Upper lobe of left lung (tissue), 6 donors: Measurements from ENCODE around the gene ZDHHC14. TPM values are rescaled to one million over a fixed set of nuclear protein-coding genes. Genes with fewer than 3 reads are reported as not detected.

ENCODE experiments used
- ATAC-seq, 2 donors: fragments of 200-7000 bp; cut with Tn5 transposase; one replicate each; pipeline ENCODE4 v1.9.1; 2022; ENCODE audit warnings: mild to moderate bottlenecking in 2 of 2, moderate library complexity in 2 of 2; ENCODE audit not compliant: low FRiP score in 2 of 2
- DNase-seq, 2 donors: peaks; one replicate each; pipeline ENCODE4 v3.0.0-alpha.2; 2019 to 2020
- H3K27ac ChIP-seq, 4 donors: fragments of 200-600 bp; sonication (generic); one replicate each; pipeline ENCODE4 v1.5.1; 2016 to 2019
- H3K27me3 ChIP-seq, 4 donors: fragments of 200-600 bp; sonication (generic); one replicate each; pipeline ENCODE4 v1.5.1; 2017 to 2019
- H3K36me3 ChIP-seq, 4 donors: fragments of 200-600 bp; sonication (generic); one replicate each; pipeline ENCODE4 v1.5.1; 2016 to 2019
- H3K4me1 ChIP-seq, 4 donors: fragments of 200-600 bp; sonication (generic); one replicate each; pipeline ENCODE4 v1.5.1; 2018 to 2019
- H3K4me3 ChIP-seq, 4 donors: fragments of 200-600 bp; sonication (generic); one replicate each; pipeline ENCODE4 v1.5.1; 2017 to 2019; ENCODE audit warnings: mild to moderate bottlenecking in 2 of 4, moderate library complexity in 1 of 4
- H3K9me3 ChIP-seq, 4 donors: fragments of 200-600 bp; sonication (generic); one replicate each; pipeline ENCODE4 v1.5.1; 2018 to 2019
- EP300 ChIP-seq, 4 donors: sonication (generic); formaldehyde crosslinking; IDR thresholded peaks; one replicate each; pipeline ENCODE4 v1.5.1; 2017; ENCODE audit warnings: antibody characterized with exemption in 4 of 4, control low read depth in 2 of 4
- POLR2A ChIP-seq, 4 donors: fragments of 450-650 bp; IDR thresholded peaks; one replicate each; pipeline ENCODE4 v1.5.1; 2016 to 2017; ENCODE audit warnings: antibody characterized with exemption in 4 of 4, mild to moderate bottlenecking in 2 of 4
- POLR2AphosphoS5 ChIP-seq, 2 donors: sonication (generic); formaldehyde crosslinking; IDR thresholded peaks; one replicate each; pipeline ENCODE4 v1.5.1; 2017; ENCODE audit warnings: antibody characterized with exemption in 2 of 2
- WGBS, 2 donors: methylation state at CpG; one replicate each; pipeline ENCODE4 v1.1.5; 2017 to 2018; 5-methylcytosine and 5-hydroxymethylcytosine counted together
- total RNA-seq, 6 donors: library from RNA; depleted of rRNA in 4 of 6; stranded (reverse); fragments of >200 nt in 4 of 6; gene quantifications; one replicate each; pipeline versions ENCODE4 v1.1.0 to v1.2.1, GENCODE V29; 2016 to 2021
- TF ChIP-seq, protein P1 (sequence below), 6 experiments: fragments of 450-650 bp in 4 of 6; fragments of 200-600 bp in 2 of 6; sonication (generic) in 2 of 6; IDR thresholded peaks; one replicate each; pipeline ENCODE4 v1.5.1; 2016 to 2019; ENCODE audit warnings: antibody characterized with exemption in 6 of 6
- donor health status: DM: no; HTN: no; CAD: no; lungs with moderate emphysema.
- donor health status: DM: no; HTN: yes; CAD: no; lungs with severe emphysema.

The ZDHHC14 gene
- total RNA-seq, 6 donors from 2014 or later: 5.3 to 16.5 (median 9.4) TPM

DNA sequence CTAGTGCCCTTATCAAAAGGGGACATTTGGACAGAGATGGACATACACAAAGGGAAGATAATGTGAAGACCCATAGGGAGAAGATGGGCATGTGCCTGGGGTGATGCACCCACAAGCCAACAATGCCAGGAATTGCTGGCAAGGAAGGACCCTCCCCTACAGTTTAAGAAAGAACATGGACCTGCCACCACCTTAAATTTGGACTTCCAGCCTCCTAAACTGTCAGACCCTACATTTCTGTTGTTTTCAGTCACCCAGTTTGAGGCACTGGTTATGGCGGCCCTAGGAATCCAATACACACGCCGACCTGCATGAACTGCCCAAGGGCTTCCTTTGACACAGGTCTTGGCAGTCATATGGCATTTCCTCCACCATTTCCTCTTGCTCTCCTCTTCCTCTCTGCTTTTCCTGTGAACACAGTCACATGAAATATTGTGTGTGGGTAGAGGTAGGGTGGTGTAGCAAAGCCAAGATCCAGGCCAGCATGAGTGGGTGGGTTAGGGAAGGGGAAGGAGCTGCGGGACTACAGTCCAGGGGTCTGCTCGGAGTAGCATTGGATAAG is 115.6 kb downstream of the ZDHHC14 start:
- ATAC-seq: no peak
- Histone ChIP-seq H3K27ac (no peak overlapping the region), H3K27me3 (no peaks in the 10 kb centered on the region)

DNA sequence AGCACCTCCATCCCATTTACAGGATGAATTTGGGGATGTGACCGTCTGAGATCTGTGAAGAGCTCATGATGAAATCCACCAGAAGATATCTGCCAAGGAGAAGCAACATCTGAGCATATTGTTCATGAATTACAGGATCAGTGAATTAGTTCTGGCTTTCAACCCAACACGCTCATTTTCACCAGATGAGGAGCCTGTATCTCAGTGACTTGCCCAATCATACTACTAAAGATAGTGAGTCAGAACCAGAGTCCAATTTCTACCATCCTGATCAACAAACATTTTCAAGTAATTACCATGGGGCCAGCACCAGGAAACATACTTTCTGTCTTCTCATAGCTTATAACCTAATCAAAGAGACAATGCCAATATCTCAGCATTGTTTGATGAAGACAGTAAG is 116.6 kb downstream of the ZDHHC14 start:
- no peak overlapping the region for H3K27ac ChIP-seq
- no peaks in the 10 kb centered on the region for H3K4me1 ChIP-seq
- TF ChIP-seq POLR2A (IDR thresholded peaks at IDR 0.05): no peak
- TF ChIP-seq EP300 (IDR thresholded peaks at IDR 0.05): no peak
- TF ChIP-seq, protein P1, sequence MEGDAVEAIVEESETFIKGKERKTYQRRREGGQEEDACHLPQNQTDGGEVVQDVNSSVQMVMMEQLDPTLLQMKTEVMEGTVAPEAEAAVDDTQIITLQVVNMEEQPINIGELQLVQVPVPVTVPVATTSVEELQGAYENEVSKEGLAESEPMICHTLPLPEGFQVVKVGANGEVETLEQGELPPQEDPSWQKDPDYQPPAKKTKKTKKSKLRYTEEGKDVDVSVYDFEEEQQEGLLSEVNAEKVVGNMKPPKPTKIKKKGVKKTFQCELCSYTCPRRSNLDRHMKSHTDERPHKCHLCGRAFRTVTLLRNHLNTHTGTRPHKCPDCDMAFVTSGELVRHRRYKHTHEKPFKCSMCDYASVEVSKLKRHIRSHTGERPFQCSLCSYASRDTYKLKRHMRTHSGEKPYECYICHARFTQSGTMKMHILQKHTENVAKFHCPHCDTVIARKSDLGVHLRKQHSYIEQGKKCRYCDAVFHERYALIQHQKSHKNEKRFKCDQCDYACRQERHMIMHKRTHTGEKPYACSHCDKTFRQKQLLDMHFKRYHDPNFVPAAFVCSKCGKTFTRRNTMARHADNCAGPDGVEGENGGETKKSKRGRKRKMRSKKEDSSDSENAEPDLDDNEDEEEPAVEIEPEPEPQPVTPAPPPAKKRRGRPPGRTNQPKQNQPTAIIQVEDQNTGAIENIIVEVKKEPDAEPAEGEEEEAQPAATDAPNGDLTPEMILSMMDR (IDR thresholded peaks at IDR 0.05): no peak
- TF ChIP-seq POLR2AphosphoS5 (IDR thresholded peaks at IDR 0.05): no peak
- DNase-seq (no peak), ATAC-seq (no peak)
- no peaks in the 10 kb centered on the region for H3K9me3 ChIP-seq
- no peak overlapping the region for H3K4me3 ChIP-seq
- no peaks in the 10 kb centered on the region for H3K27me3 ChIP-seq
- H3K36me3 ChIP-seq: no peaks in the 10 kb centered on the region
- WGBS, 2 donors: 91 to 100% methylated on average over 2 of the region's 2 CpGs

More for the DNA sequence above, 115.6 kb downstream of the ZDHHC14 start:
- 77 to 82% methylated on average over 5 of the region's 5 CpGs for WGBS, 2 donors
- no peaks in the 10 kb centered on the region for H3K9me3 ChIP-seq
- TF ChIP-seq EP300 (IDR thresholded peaks at IDR 0.05): no peak
- no peak for TF ChIP-seq POLR2A (IDR thresholded peaks at IDR 0.05)
- TF ChIP-seq, protein P1 (IDR thresholded peaks at IDR 0.05): no peak
- no peak for TF ChIP-seq POLR2AphosphoS5 (IDR thresholded peaks at IDR 0.05)
- no peak for DNase-seq
- H3K36me3 ChIP-seq: no peaks in the 10 kb centered on the region
- no peaks in the 10 kb centered on the region for H3K4me1 ChIP-seq
- H3K4me3 ChIP-seq: no peak overlapping the region

DNA sequence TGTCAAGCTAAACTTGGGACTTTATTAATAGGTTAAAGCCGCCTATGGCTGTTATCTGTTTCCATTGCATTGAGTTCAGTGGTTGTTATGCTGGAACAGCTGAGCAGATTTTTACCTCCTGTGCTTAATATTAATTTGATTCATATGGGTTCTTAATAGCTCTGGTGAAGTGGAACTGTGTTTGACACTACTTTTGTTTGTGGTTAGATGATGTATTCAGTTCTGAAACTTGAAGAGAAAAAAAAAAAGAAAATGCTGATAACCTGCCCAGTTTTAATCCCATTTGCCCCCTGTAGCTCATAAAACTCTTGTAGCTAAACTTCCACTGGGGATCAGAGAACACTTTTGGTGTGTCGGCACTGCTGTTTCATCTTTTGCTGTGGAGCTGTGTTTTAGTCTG is 117.8 kb downstream of the ZDHHC14 start:
- H3K9me3 ChIP-seq: no peaks in the 10 kb centered on the region
- no peak overlapping the region for H3K27ac ChIP-seq
- no peaks in the 10 kb centered on the region for H3K27me3 ChIP-seq
- TF ChIP-seq EP300 (IDR thresholded peaks at IDR 0.05) (no peak), POLR2A (IDR thresholded peaks at IDR 0.05) (no peak), POLR2AphosphoS5 (IDR thresholded peaks at IDR 0.05) (no peak)
- TF ChIP-seq, protein P1 (IDR thresholded peaks at IDR 0.05): no peak
- 87 to 88% methylated on average over 2 of the region's 2 CpGs for WGBS, 2 donors
- no peak for ATAC-seq
- no peaks in the 10 kb centered on the region for H3K4me1 ChIP-seq
- H3K36me3 ChIP-seq: no peaks in the 10 kb centered on the region
- no peak overlapping the region for H3K4me3 ChIP-seq
- no peak for DNase-seq

DNA sequence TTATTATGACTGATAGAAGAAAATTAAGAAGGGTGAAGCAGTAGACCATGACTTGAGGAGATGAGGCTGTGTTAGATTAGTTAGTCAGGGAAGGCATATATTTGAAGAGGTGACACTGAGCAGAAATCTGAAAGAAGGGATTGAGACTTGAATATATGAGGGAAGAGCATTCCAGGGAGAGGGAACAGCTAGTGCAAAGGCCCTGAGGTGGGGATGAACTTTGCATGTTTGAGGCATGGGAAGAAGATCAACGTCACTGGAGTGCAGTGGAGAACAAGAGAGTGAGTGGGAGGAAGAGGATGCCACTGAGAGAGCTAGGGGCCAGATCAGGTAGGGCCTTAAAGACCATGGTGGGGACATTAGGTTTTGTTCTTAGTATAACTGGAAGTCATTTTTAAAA is 119.0 kb downstream of the ZDHHC14 start:
- ATAC-seq (no peak), DNase-seq (no peak)
- Histone ChIP-seq H3K9me3 (peaks cover 0 to 1% (median 0%) of the 10 kb centered on the region in 4 donors), H3K27ac (no peak overlapping the region), H3K27me3 (no peaks in the 10 kb centered on the region), H3K36me3 (no peaks in the 10 kb centered on the region), H3K4me3 (no peak overlapping the region), H3K4me1 (no peaks in the 10 kb centered on the region)
- 89 to 94% methylated on average over 1 of the region's 1 CpG for WGBS, 2 donors
- TF ChIP-seq, protein P1 (IDR thresholded peaks at IDR 0.05): no peak
- no peak for TF ChIP-seq EP300 (IDR thresholded peaks at IDR 0.05)

DNA sequence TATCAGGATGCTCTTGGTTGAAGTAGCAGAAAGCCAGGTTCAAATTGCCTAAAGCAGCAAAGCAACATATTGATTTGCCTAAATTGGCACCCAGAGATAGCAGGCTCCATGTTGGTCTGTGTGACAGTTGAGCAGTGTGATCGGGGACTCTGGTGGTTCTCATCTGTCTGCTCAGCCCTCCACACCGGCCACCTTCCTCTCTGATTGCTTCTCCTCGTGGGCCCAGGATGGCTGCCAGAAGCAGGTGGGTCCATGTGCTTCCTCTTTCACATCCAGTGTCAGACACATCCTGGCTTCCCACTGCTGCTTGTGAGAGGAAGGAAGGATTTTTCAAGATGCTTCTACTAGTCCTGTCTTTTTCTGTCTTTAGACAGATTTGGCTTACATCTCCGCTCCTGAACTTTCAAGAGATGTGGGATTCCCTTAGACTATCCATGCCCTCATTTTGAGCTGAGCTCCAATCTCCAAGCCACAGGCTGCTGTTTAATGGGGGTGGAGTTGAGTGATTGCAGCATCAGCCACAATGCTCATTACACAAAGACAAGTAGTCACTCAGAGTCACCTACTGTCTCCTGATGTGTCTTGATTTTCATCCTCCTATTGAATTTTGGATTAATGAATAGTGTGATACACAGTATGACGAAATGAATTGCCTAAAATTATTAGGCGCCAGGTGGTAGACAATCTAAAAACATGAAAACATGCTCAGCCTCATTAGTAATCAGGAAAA is 122.2 kb downstream of the ZDHHC14 start:
- H3K9me3 ChIP-seq: peaks cover 0 to 14% (median 9%) of the 10 kb centered on the region in 4 donors
- WGBS, 2 donors: 71 to 87% methylated on average over 6 of the region's 6 CpGs
- H3K4me1 ChIP-seq: no peaks in the 10 kb centered on the region
- DNase-seq (no peak), ATAC-seq (no peak)
- no peak overlapping the region for H3K4me3 ChIP-seq
- TF ChIP-seq POLR2AphosphoS5 (IDR thresholded peaks at IDR 0.05) (no peak), EP300 (IDR thresholded peaks at IDR 0.05) (no peak), POLR2A (IDR thresholded peaks at IDR 0.05) (no peak)
- TF ChIP-seq, protein P1 (IDR thresholded peaks at IDR 0.05): no peak
- H3K27me3 ChIP-seq: no peaks in the 10 kb centered on the region
- H3K36me3 ChIP-seq: no peaks in the 10 kb centered on the region
- H3K27ac ChIP-seq: no peak overlapping the region
